Suppressor macrophage treated with lipopolysaccharide for 4 hours (primary cell): ENCODE data around the gene HSPA12A.

Experiments used
- DNase-seq: peaks from one replicate; pipeline ENCODE4 v3.0.0-alpha.2; 2020

Gene HSPA12A

GRCh38 chr10:116741391-116742351 lies 695 bp downstream of the HSPA12A start:
- peak; percentile 14 for DNase-seq

DNA sequence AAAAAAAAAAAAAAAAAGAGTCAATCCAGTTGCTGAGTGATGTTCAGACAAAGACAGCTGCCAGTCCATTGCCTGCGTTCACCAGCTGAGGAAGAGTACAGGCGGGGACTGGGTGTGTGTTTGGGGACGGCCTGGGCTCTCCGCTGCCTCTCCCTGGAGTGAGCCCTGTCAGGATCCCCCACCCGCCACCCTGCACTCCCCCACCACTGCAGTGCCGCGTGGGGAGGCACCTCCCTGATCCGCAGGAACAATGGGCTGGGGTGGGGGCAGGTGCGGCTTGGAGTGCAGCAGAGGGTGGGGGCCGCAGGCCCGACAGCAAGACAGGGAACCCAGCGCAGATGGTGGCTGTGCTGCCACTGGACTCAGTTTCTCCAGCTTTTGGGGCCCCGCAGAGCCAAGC lies 1.4 kb downstream of the HSPA12A start:
- no peak for DNase-seq

DNA sequence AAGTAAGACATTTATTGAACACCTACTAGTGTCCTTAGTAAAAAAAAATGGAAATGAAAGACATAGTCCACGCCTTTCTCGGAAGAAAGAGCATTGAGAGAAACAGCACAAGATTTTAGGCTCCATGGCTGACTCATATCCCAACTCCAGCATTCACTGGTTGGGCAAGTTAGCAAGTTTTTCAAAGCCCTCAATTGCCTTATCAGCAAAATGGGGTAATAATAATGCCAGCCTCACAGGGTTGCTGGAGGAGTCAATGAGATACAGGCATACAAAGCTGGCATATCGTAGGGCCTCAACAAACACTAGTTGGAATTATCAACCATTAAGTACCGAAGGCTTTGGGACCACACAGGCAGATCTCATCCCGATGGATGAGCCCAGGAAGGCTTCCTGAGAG lies 4.0 kb downstream of the HSPA12A start:
- no peak for DNase-seq

DNA sequence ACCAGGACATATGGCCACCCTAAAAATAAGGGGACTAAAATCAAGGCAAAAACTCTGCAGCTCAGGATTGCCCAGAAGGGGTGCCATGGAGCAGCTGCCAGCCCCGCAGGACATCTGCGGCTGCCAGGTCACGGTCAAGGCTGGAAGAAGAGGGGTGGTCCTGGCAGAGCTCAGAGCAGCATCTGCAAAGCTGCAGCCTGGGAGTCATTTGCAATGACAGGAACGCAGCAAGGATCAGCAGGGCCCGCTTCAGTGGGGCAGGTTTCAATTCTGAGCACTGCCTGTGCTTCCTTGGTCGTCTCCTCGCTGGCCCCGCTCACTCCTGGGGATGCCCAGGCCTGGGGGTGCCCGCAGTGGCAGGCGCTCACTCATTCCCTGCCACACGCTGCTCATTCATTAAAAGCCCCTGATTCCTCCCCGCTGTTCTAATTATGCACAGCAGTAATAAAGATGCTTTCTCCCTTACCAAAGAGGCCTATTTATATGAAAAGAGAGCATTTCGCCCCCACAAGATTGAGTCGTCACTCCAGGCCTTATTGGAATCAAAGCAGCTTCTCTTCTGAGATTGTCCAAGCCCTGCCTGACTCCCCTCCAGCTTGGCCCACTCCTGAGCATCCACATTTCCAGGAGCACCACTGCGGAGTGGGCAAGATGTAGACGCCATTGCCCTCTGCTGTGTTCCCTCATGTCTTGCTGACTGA lies 4.6 kb downstream of the HSPA12A start:
- DNase-seq = no peak

GRCh38 chr10:116733566-116733965 lies 8.8 kb downstream of the HSPA12A start:
- DNase-seq = no peak

- DNase-seq = no peak
These were observed 9.8 kb downstream of the HSPA12A start for GRCh38 chr10:116732573-116732972.

DNA sequence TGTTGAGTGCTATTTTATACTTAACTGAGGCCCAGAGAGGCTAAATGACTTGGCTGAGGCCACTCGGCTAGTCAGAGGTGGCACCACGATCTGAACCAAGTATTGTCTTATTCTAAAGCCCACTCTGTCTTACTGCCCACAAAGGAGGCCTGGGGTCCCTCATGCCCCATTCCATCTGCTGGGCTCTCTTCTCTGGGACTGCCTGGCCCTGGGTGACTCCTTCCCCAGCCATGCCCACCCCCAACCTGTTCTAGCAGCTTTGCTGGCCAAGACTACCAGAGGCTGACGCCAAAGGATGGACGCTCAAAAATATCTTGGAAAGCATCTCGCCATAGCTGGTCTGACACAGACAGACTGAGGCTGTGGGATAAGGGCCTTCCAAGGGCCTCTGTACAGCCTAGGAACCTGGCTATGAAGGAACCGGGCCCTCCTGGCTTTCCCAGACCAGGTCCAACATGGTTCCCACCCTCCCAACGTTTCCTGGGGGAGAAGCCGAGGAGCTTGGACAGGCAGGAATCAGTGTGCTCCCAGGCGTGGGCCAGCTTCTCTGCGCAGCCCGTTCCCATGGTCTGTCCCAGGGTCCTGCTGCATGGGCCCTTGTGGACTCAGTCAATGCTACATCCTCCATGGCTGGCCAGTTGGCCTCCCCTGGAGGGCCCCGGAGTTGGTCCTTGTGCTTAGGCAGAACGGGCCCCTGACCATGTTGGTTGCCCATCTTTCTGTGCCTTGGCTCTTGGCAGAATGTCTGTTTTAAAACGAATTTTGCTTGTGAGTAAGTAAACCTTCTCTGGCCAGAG lies 11.7 kb downstream of the HSPA12A start:
- no peak for DNase-seq

GRCh38 chr10:116729243-116729642 lies 13.1 kb downstream of the HSPA12A start:
- DNase-seq = no peak

DNA sequence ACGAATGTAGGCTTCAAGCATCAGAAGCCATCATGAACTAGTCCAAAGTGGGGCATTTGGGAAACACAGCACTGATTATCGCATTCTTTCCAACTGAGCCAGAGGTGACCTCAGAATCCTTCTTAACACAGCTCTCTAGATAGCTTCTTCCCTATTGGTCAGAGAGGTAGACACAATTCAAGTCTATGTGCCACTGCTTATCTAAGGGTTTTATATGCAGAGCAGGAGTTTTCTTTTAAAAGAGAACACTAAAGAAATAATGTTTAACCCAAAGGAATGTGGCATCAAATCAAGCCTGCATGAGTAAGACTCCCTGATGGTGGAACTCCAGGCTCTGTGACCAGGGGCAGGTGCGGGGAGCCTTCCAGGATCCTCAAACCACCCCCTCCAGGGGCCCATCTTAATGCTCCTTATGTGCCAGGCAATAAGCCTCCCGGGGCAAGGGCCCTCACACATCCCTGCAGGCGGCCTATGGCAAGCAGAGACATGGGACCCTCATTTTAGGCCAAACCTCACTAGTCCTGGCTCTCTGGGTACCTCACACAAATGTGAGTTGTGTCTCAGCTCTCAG lies 13.8 kb downstream of the HSPA12A start:
- DNase-seq = no peak

GRCh38 chr10:116723428-116724281 lies 18.7 kb downstream of the HSPA12A start:
- no peak for DNase-seq

DNA sequence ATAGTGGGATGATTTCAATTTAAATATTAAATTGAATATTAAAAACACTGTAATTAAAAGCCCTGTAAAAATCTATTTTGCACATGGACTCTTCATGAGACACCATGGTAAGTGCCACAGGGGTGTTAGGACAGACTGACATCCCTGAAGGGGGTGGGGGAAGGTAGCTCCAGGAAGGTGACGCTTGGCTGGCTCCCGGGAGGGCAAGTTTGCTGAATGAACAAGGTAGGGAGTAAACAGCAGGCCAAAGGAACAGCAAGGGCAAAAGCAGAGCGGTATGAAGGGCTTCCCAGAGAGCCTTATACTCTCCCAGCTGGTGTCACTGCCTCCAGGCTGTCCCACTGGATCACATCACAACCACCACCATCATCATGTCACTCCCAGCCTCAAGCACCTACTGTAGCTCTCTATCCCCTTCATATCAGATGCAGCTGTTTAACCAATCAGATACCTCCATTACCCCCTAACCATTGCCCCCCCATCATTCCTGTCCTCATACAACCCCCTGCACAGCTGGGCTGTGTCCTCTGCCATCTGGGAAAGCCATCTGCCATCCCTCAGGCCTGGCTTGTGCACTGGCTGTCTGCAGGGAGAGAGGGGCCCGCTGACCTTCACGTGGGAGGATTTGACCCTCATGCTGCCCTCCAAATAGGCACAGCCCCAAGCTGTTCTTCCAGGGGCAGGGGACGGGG lies 19.5 kb downstream of the HSPA12A start:
- DNase-seq = no peak

DNA sequence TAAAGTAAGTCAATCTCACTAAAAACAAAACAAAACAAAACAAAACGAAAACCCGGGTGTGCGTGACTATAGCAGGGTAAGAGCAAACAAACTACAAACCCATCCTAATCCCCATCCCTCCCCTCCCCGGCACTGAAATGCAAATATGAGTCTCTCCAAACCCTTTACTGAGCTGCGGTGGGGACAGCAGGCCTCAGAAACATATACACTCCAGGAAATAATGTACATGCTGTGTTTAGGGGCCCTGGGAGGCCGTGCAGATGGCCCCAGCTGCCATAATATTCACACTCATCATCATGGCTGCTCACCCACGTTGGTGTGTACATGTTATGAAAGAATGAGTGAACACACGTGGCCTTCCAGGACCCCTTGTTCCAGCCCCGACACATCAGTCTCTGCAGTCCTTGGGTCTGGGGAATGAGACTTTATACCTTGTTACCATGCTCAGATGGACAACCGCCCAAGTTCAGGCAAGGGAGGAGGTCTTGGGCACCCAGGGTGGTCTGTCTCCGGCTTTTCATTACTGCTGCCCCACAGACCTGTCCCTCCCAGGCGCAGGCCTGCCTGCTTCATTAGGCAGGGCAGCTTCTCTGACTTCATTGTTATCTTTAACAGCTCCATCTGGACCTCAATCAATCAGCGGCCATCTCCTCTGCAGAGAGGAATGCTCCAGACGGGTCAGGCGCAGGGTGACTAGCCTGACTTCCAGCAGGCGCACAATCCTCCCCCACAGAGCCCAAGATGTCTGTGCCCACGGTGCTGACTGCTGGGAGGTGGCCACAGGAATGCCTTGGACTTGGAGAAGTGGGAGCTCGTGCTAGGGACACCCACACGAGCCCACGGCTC lies 20.6 kb downstream of the HSPA12A start:
- no peak for DNase-seq

GRCh38 chr10:116720668-116721546 lies 21.5 kb downstream of the HSPA12A start:
- no peak for DNase-seq

DNA sequence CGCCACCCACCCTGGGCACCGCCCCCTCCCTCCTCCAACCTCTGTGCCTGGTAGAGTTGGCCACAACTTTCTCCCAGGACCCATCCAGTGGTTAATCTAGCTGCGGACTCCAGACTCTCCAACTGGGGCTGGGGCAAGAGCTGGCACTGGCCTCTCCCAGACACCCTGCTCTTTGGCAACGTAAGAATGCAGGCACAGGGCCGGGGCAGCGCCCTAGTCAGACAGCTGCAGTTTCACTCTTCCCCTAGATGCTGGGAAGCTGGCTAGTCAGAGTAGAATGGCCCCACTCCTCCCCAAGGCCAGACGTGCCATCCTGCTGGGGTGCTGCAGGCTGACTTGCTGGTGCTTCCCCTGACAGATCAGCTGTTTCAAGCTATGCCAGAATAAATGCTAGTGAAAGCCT lies 22.1 kb downstream of the HSPA12A start:
- DNase-seq = no peak

DNA sequence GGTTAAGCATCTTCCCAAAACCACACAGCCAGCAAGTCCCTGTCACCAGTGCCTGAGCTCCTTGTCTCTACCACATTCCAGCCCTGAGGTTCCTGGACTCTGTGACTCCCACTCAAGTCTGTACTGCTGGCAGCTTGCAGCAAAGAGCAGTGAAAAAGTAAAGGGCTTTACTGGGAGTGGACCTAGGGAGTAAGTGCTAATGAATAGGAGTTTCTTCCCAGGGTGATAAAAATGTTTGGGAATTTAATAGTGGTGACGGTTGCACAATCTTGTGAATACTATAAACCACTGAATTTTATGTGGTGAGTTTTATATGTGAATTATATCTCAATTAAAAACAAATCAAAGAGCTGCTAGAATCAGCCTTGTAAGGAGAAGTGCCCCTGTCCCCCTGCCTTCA lies 22.6 kb downstream of the HSPA12A start:
- DNase-seq = no peak

DNA sequence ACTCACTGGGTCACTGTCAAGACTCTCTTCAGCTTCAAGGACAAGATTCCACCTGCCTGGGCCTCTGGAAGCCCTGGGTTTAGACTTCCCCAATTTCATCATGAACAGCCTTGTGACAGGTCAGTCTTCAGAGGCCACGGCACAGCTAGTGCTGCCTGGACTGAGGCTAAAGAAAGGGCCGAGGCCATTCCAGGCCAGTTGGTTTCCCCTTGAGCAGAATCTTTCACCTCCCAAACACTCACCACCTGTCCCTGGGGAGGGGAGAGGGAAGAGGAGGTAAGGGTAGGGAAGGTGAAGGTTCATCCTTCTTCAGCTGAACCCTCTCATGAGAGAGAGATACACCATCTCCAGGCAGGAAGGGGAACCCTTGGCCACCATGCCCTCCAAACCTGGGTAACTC lies 24.3 kb downstream of the HSPA12A start:
- DNase-seq = no peak

- DNase-seq = no peak
These were observed 26.0 kb downstream of the HSPA12A start for GRCh38 chr10:116716381-116716780.

GRCh38 chr10:116715839-116716377 lies 26.5 kb downstream of the HSPA12A start:
- no peak for DNase-seq

DNA sequence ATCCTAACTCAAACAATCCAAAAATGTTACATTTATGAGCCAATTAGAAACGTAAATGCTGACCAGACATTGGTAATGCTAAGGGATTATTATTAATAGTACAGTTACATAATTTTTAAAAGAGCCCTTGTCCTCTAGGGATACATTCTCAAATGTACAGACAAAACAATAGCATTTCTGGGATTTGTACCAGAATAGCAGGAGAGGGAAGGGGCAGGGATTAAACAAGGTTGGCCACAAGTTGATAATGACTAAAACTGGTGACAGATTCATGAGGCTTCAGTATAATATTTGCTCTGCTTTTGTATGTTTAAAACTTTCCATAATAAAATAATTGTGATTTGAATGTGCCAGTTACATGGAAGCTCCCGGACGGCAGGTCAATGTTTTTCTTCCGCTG lies 27.0 kb downstream of the HSPA12A start:
- no peak for DNase-seq
